ENCODE data around the gene GP2.

The GP2 gene

DNA sequence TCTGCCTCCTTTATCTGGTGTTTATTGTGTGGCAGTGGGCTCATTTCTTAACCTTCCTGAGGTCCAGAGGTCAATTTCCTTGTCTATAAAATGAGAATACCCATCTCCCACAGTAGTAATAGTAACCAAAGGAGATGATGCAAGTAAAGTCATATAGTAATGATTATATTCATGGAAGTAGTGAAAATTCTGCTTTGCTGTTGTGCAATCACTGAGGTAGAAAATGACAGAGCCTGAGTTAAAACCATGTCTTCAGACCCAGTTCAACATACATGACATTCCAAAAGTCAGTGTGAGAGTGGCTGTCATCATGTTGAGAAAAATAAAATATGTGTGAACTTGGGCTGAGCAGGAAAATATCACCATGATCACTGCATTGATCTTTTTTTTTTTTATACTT, 26.1 kb upstream of the GP2 start:
- Histone ChIP-seq H3K4me3 (ENCODE audit: insufficient read length, low read depth) (no peak overlapping the region), H3K4me1 (ENCODE audit: insufficient read depth, insufficient read length) (peaks cover 5% of the 10 kb centered on the region), H3K36me3 (ENCODE audit: insufficient read depth, insufficient read length, low read length) (no peaks in the 10 kb centered on the region), H3K9me3 (ENCODE audit: insufficient read depth, low read length) (no peaks in the 10 kb centered on the region; the same call in 1 of the 2 replicates), H3K27me3 (ENCODE audit: insufficient read depth, insufficient read length) (no peaks in the 10 kb centered on the region), H3K9ac (ENCODE audit: insufficient read length, low read depth) (no peak overlapping the region)
- TF ChIP-seq ZNF274 (IDR thresholded peaks at IDR 0.05; ENCODE audit: low read depth, low read length) (no peak), SUZ12 (IDR thresholded peaks at IDR 0.05; ENCODE audit: extremely low read depth, insufficient read depth, insufficient read length) (no peak), YY1 (IDR thresholded peaks at IDR 0.05; ENCODE audit: insufficient read depth, insufficient read length) (no peak)
- no peak for DNase-seq (ENCODE audit: low read depth, low spot score)

- Histone ChIP-seq H3K9me3 (ENCODE audit: insufficient read depth, low read length) (no peaks in the 10 kb centered on the region; the same call in 1 of the 2 replicates), H3K4me3 (ENCODE audit: insufficient read length, low read depth) (no peak within 1 kb of the TSS), H3K9ac (ENCODE audit: insufficient read length, low read depth) (no peak within 1 kb of the TSS), H3K27me3 (ENCODE audit: insufficient read depth, insufficient read length) (no peaks in the 10 kb centered on the region), H3K36me3 (ENCODE audit: insufficient read depth, insufficient read length, low read length) (no peaks in the 10 kb centered on the region), H3K4me1 (ENCODE audit: insufficient read depth, insufficient read length) (peaks cover 5% of the 10 kb centered on the region)
- no peak for DNase-seq (ENCODE audit: low read depth, low spot score)
- TF ChIP-seq SUZ12 (IDR thresholded peaks at IDR 0.05; ENCODE audit: extremely low read depth, insufficient read depth, insufficient read length) = no peak
- no peak for TF ChIP-seq YY1 (IDR thresholded peaks at IDR 0.05; ENCODE audit: insufficient read depth, insufficient read length)
- TF ChIP-seq ZNF274 (IDR thresholded peaks at IDR 0.05; ENCODE audit: low read depth, low read length) = no peak
Observed at GRCh38 chr16:20352615-20353014, 25.3 kb upstream of the GP2 start, which contains the start of gene UMOD. Gene UMOD, minus strand, starts transcription at chr16:20352715. Its CDS starts 1,978 bp downstream, at chr16:20350737.

- H3K4me3 ChIP-seq (ENCODE audit: insufficient read length, low read depth) = no peak overlapping the region
- no peaks in the 10 kb centered on the region for H3K9me3 ChIP-seq (ENCODE audit: insufficient read depth, low read length)
- DNase-seq (ENCODE audit: low read depth, low spot score) = no peak
- H3K9ac ChIP-seq (ENCODE audit: insufficient read length, low read depth) = no peak overlapping the region
- H3K36me3 ChIP-seq (ENCODE audit: insufficient read depth, insufficient read length, low read length) = no peaks in the 10 kb centered on the region
- no peaks in the 10 kb centered on the region for H3K27me3 ChIP-seq (ENCODE audit: insufficient read depth, insufficient read length)
- peaks cover 5% of the 10 kb centered on the region for H3K4me1 ChIP-seq (ENCODE audit: insufficient read depth, insufficient read length)
- TF ChIP-seq YY1 (IDR thresholded peaks at IDR 0.05; ENCODE audit: insufficient read depth, insufficient read length) = no peak
- no peak for TF ChIP-seq SUZ12 (IDR thresholded peaks at IDR 0.05; ENCODE audit: extremely low read depth, insufficient read depth, insufficient read length)
- no peak for TF ChIP-seq ZNF274 (IDR thresholded peaks at IDR 0.05; ENCODE audit: low read depth, low read length)
Observed at GRCh38 chr16:20349615-20350014, 22.3 kb upstream of the GP2 start.

- H3K4me1 ChIP-seq (ENCODE audit: insufficient read depth, insufficient read length) = peaks cover 5% of the 10 kb centered on the region
- no peak overlapping the region for H3K4me3 ChIP-seq (ENCODE audit: insufficient read length, low read depth)
- no peaks in the 10 kb centered on the region for H3K27me3 ChIP-seq (ENCODE audit: insufficient read depth, insufficient read length)
- no peak overlapping the region for H3K9ac ChIP-seq (ENCODE audit: insufficient read length, low read depth)
- no peaks in the 10 kb centered on the region for H3K36me3 ChIP-seq (ENCODE audit: insufficient read depth, insufficient read length, low read length)
- DNase-seq (ENCODE audit: low read depth, low spot score) = no peak
- H3K9me3 ChIP-seq (ENCODE audit: insufficient read depth, low read length) = no peaks in the 10 kb centered on the region
- TF ChIP-seq ZNF274 (IDR thresholded peaks at IDR 0.05; ENCODE audit: low read depth, low read length) (no peak), YY1 (IDR thresholded peaks at IDR 0.05; ENCODE audit: insufficient read depth, insufficient read length) (no peak), SUZ12 (IDR thresholded peaks at IDR 0.05; ENCODE audit: extremely low read depth, insufficient read depth, insufficient read length) (no peak)
Observed at GRCh38 chr16:20348365-20349185, 21.3 kb upstream of the GP2 start.

DNA sequence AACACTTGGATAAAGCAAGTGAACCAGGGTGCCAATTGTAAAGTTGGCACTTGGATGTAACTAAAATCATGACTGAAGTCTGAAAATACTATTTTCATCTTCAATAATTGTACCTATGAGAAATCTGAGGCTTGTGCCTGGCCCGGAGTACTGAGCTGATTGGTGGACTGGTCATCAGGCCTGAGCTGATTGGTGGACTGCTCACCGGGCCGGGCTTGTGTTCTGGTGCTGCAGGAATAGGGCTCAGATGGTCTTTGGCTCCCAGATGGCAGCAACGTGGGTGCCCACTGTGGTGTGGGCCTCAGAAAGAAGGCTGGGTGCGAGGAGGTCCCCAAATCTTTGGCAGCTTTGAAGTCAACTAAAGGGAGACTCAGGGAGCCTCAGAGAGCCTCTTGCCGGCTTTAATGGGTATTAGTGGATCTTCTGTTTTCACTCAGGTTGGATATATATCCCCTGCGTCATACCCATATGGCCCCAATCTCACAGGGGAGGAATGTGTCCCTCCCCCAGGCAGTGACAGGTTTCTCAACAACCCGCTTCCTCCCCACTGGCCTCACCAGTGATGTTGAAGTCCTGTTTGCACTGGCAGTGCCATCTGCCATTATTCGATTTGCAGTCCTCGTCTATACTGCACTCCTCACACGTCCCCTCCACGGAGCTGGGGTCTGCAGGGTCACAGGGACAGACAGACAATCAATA, 20.5 kb upstream of the GP2 start:
- H3K4me3 ChIP-seq (ENCODE audit: insufficient read length, low read depth) = no peak overlapping the region
- H3K4me1 ChIP-seq (ENCODE audit: insufficient read depth, insufficient read length) = peaks cover under 1% of the 10 kb centered on the region
- H3K9ac ChIP-seq (ENCODE audit: insufficient read length, low read depth) = no peak overlapping the region
- no peaks in the 10 kb centered on the region for H3K9me3 ChIP-seq (ENCODE audit: insufficient read depth, low read length)
- H3K27me3 ChIP-seq (ENCODE audit: insufficient read depth, insufficient read length) = no peaks in the 10 kb centered on the region
- no peak for DNase-seq (ENCODE audit: low read depth, low spot score)
- TF ChIP-seq SUZ12 (IDR thresholded peaks at IDR 0.05; ENCODE audit: extremely low read depth, insufficient read depth, insufficient read length) (no peak), ZNF274 (IDR thresholded peaks at IDR 0.05; ENCODE audit: low read depth, low read length) (no peak), YY1 (IDR thresholded peaks at IDR 0.05; ENCODE audit: insufficient read depth, insufficient read length) (no peak)
- H3K36me3 ChIP-seq (ENCODE audit: insufficient read depth, insufficient read length, low read length) = no peaks in the 10 kb centered on the region

DNA sequence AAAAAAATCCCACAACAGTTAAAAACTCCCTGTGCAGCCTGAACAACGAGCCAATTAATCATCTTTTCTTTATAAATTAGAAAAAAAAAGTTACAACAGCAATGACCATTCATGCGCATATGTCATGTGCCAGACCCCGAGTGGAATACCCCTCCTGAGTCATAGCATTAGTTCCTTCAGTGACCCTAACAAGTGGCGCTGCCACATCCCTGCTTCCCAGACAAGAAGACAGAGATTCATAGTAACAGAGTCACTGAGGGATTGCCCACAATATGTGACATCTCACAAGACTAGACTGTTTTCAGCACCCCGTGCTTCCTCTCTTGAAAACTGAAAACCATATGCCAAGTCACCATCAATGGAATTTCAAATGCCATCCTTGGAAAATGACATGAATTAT, 17.3 kb upstream of the GP2 start:
- no peaks in the 10 kb centered on the region for H3K27me3 ChIP-seq (ENCODE audit: insufficient read depth, insufficient read length)
- H3K4me3 ChIP-seq (ENCODE audit: insufficient read length, low read depth) = no peak overlapping the region
- no peak overlapping the region for H3K9ac ChIP-seq (ENCODE audit: insufficient read length, low read depth)
- no peaks in the 10 kb centered on the region for H3K4me1 ChIP-seq (ENCODE audit: insufficient read depth, insufficient read length)
- DNase-seq (ENCODE audit: low read depth, low spot score) = no peak
- no peaks in the 10 kb centered on the region for H3K36me3 ChIP-seq (ENCODE audit: insufficient read depth, insufficient read length, low read length)
- H3K9me3 ChIP-seq (ENCODE audit: insufficient read depth, low read length) = no peaks in the 10 kb centered on the region; the same call in 1 of the 2 replicates
- no peak for TF ChIP-seq YY1 (IDR thresholded peaks at IDR 0.05; ENCODE audit: insufficient read depth, insufficient read length)
- no peak for TF ChIP-seq ZNF274 (IDR thresholded peaks at IDR 0.05; ENCODE audit: low read depth, low read length)
- no peak for TF ChIP-seq SUZ12 (IDR thresholded peaks at IDR 0.05; ENCODE audit: extremely low read depth, insufficient read depth, insufficient read length)

DNA sequence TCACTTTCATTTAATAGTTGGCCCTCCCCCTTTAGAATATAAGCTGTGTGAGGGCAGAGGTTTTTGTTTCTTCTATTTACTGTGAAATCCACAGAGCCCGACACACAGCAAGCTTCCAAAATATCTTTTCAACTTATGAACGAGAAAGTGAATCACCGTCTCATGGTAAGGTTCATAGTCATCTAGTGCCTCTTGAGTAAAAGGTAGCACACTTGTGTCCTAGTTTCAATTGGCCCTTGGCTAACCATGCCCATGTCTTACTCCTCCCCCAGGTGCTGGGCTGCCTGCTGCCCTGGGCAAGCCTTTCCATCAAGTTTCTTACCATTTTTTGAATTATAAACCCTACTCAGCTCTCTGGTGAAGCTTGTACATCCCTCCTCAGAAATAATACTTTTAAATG, 12.4 kb upstream of the GP2 start:
- no peaks in the 10 kb centered on the region for H3K36me3 ChIP-seq (ENCODE audit: insufficient read depth, insufficient read length, low read length)

More for the DNA sequence above, 12.4 kb upstream of the GP2 start:
- Histone ChIP-seq H3K9me3 (ENCODE audit: insufficient read depth, low read length) (no peaks in the 10 kb centered on the region; the same call in 1 of the 2 replicates), H3K4me3 (ENCODE audit: insufficient read length, low read depth) (no peak overlapping the region), H3K9ac (ENCODE audit: insufficient read length, low read depth) (no peak overlapping the region), H3K27me3 (ENCODE audit: insufficient read depth, insufficient read length) (no peaks in the 10 kb centered on the region), H3K4me1 (ENCODE audit: insufficient read depth, insufficient read length) (no peaks in the 10 kb centered on the region)
- no peak for DNase-seq (ENCODE audit: low read depth, low spot score)
- TF ChIP-seq SUZ12 (IDR thresholded peaks at IDR 0.05; ENCODE audit: extremely low read depth, insufficient read depth, insufficient read length) (no peak), ZNF274 (IDR thresholded peaks at IDR 0.05; ENCODE audit: low read depth, low read length) (no peak), YY1 (IDR thresholded peaks at IDR 0.05; ENCODE audit: insufficient read depth, insufficient read length) (no peak)
